ENCODE measurements around the gene FAM124B. TPM values are rescaled to one million over a fixed set of nuclear protein-coding genes. Genes with fewer than 3 reads are reported as not detected.

The FAM124B gene
- total RNA-seq, 4 donors from 2014 or later: 0.38 to 2.7 (median 1.2) TPM

GRCh38 chr2:224416656-224417360 lies 14.9 kb upstream of the FAM124B start:
- H3K4me3 ChIP-seq: no peak overlapping the region
- TF ChIP-seq POLR2A (IDR thresholded peaks at IDR 0.05) (no peak), CTCF (IDR thresholded peaks at IDR 0.05) (no peak)
- no peak overlapping the region for H3K27ac ChIP-seq
- no peaks in the 10 kb centered on the region for H3K36me3 ChIP-seq
- intact Hi-C loops (cut with DNase I): no loop called here
- DNase-seq: no peak
- no peaks in the 10 kb centered on the region for H3K27me3 ChIP-seq
- peaks cover 7 to 23% (median 11%) of the 10 kb centered on the region in 3 donors for H3K4me1 ChIP-seq
- 91 to 95% methylated on average over 3 to 5 of the region's 5 CpGs for WGBS, 2 donors
- H3K9me3 ChIP-seq: no peaks in the 10 kb centered on the region

GRCh38 chr2:224413381-224413780 lies 11.5 kb upstream of the FAM124B start:
- peak overlapping the region in 3 of 4 donors; percentile 76 to 85 (median 83) for H3K27ac ChIP-seq
- no peak overlapping the region for H3K4me3 ChIP-seq
- DNase-seq: no peak
- no peaks in the 10 kb centered on the region for H3K27me3 ChIP-seq
- H3K4me1 ChIP-seq: peaks cover 7 to 43% (median 11%) of the 10 kb centered on the region in 3 donors
- no peaks in the 10 kb centered on the region for H3K36me3 ChIP-seq
- WGBS, 2 donors: 90% methylated on average over 2 of the region's 2 CpGs; no CpG with 5 or more reads in 1 of the 2 donors
- no peaks in the 10 kb centered on the region for H3K9me3 ChIP-seq
- intact Hi-C loops (cut with DNase I): no loop called here
- no peak for TF ChIP-seq CTCF (IDR thresholded peaks at IDR 0.05)
- TF ChIP-seq POLR2A (IDR thresholded peaks at IDR 0.05): no peak

GRCh38 chr2:224412141-224413015 lies 10.5 kb upstream of the FAM124B start:
- H3K27ac ChIP-seq: peak overlapping the region; percentile 68 to 85 (median 80)
- peak overlapping the region in 1 of 4 donors; percentile 24 for H3K4me3 ChIP-seq
- no peaks in the 10 kb centered on the region for H3K36me3 ChIP-seq
- H3K27me3 ChIP-seq: no peaks in the 10 kb centered on the region
- WGBS, 2 donors: 33 to 42% methylated on average over 18 of the region's 18 CpGs
- H3K9me3 ChIP-seq: no peaks in the 10 kb centered on the region
- no peak for TF ChIP-seq CTCF (IDR thresholded peaks at IDR 0.05)
- no peak for TF ChIP-seq POLR2A (IDR thresholded peaks at IDR 0.05)
- intact Hi-C loops (cut with DNase I): no loop called here
- peaks cover 7 to 43% (median 11%) of the 10 kb centered on the region in 3 donors for H3K4me1 ChIP-seq
- no peak for DNase-seq

GRCh38 chr2:224410946-224411561 lies 9.1 kb upstream of the FAM124B start:
- no peak for DNase-seq
- WGBS, 2 donors: 50 to 68% methylated on average over 3 of the region's 3 CpGs
- H3K27ac ChIP-seq: peak overlapping the region in 3 of 4 donors; percentile 76 to 85 (median 83)

More at GRCh38 chr2:224410946-224411561, 9.1 kb upstream of the FAM124B start:
- no peaks in the 10 kb centered on the region for H3K36me3 ChIP-seq
- H3K4me3 ChIP-seq: no peak overlapping the region
- no peaks in the 10 kb centered on the region for H3K27me3 ChIP-seq
- H3K4me1 ChIP-seq: peaks cover 7 to 37% (median 11%) of the 10 kb centered on the region in 3 donors
- TF ChIP-seq CTCF (IDR thresholded peaks at IDR 0.05): no peak
- no peak for TF ChIP-seq POLR2A (IDR thresholded peaks at IDR 0.05)
- intact Hi-C loops (cut with DNase I): no loop called here
- H3K9me3 ChIP-seq: no peaks in the 10 kb centered on the region

Measured in esophagus squamous epithelium (tissue), 5 donors.